HG02610 (cell line): ENCODE data around the gene GPR162.
"Not testable (repeated sequence)": the region's sequence is repeated elsewhere in the genome, so short reads cannot be mapped to it uniquely, and the experiment has no call there.

Experiments
- ATAC-seq: cut with Tn5 transposase; IDR thresholded peaks from one replicate; pipeline ENCODE4 v1.9.1; 2021; ENCODE audit warnings: mild to moderate bottlenecking, moderate library complexity; ENCODE audit not compliant: unreplicated experiment

Gene GPR162

GRCh38 chr12:6852651-6853354 lies 31.2 kb downstream of the GPR162 start:
- ATAC-seq, result no peak

DNA sequence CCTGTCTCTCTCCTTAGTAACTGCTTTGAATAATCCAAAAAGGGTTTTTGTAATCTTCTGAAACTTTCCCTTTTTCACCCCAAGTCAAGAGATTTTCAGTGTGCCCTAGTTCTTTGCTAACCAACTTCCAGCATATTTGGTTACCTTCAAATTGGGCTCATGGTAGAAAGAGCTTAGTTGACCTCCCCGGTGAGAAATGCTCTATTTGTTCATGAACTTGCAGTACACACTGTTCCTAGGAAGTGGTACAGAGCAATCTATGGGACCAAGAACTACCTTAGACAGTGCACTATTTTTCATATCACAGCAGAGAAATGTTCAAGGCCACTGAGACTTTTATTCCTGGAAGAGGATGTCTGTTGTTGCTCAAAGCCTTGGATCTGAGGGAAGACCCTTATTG lies 32.0 kb downstream of the GPR162 start:
- ATAC-seq, result no peak

- no peak for ATAC-seq
Observed at GRCh38 chr12:6854036-6854435, 32.4 kb downstream of the GPR162 start.

- no peak for ATAC-seq
Observed at GRCh38 chr12:6855322-6855721, 33.7 kb downstream of the GPR162 start.

GRCh38 chr12:6858799-6859198 lies 37.2 kb downstream of the GPR162 start:
- no peak for ATAC-seq

- no peak for ATAC-seq
Observed at GRCh38 chr12:6860116-6860515, 38.5 kb downstream of the GPR162 start.

GRCh38 chr12:6860942-6861341 lies 39.3 kb downstream of the GPR162 start:
- ATAC-seq, result no peak

DNA sequence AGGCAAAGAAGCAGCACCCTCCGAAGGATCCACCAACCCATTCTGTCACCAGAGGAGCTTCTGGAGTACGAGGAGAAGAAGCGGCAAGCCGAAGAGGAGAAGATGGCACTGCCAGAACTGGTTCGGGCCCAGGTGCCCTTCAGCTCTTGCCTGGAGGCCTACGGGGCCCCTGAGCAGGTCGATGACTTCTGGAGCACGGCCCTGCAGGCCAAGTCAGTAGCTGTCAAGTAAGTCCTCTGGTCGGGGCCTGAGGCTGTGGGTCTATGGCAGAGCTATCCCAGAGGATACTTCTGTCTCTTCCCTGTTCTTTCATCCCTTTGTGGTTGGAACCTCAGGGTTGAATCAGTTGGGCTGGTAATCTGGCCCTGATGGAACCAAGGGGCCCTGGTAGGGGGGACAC lies 39.8 kb downstream of the GPR162 start:
- no peak for ATAC-seq

- no peak for ATAC-seq
Observed at GRCh38 chr12:6863033-6863432, 41.4 kb downstream of the GPR162 start.

DNA sequence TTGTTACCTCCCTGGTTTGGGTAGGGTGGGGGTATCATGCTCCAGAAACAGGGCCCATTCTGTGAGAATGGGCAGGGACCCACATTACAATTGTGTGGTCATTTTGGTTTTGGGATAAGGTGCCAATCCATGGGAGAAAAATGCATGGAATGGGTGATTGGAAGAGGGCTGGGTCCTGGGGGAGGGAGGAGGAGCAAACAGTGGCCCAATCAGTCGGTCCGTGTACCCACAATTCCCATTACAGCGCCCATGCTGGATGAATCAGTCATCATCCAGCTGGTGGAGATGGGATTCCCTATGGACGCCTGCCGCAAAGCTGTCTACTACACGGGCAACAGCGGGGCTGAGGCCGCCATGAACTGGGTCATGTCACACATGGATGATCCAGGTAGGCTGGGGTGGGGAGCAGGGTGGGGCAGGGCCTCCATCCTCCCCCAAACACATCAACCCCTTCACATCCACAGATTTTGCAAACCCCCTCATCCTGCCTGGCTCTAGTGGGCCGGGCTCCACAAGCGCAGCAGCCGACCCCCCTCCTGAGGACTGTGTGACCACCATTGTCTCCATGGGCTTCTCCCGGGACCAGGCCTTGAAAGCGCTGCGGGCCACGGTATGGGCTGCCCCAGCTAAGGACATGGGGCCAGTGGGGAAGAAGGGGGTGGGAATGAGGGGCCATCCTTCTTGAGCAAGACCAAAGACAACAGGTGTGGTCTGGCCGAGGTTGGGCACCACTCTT lies 42.1 kb downstream of the GPR162 start:
- no peak for ATAC-seq

- not testable (repeated sequence) for ATAC-seq
Observed at GRCh38 chr12:6865307-6865706, 43.7 kb downstream of the GPR162 start.

DNA sequence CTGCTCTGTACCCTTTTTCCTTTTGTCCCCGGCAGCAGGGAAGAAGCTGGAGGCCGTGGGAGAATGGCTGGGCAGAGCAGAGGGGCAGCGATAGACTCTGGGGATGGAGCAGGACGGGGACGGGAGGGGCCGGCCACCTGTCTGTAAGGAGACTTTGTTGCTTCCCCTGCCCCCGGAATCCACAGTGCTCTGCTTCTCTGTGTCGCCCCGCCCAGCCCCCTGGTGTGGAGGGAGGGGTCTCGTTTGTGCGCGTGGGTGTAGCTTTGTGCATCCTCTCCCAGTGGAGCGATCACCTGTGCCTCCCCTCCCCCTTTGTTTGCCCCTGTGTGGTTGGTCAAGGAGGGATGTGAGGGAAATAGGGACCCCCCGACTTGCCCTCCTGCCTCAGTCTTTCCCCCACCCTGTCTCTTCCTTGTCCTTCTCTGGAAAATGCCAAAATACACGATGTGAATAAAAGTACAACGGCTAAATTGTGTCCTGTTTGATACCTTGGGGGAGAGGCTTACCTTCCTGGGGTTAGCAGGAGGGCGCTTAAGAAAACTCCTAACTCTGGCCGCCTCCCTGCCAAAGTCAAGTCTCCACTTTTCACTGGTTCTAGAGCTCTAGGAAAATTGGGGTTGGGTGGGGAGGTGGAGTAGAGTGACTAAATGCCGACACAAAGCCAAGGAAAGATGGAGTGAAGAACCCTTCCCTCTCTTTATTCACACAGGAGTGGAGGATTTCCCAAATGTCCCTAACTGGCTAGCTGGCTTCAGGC lies 44.7 kb downstream of the GPR162 start:
- no peak for ATAC-seq

DNA sequence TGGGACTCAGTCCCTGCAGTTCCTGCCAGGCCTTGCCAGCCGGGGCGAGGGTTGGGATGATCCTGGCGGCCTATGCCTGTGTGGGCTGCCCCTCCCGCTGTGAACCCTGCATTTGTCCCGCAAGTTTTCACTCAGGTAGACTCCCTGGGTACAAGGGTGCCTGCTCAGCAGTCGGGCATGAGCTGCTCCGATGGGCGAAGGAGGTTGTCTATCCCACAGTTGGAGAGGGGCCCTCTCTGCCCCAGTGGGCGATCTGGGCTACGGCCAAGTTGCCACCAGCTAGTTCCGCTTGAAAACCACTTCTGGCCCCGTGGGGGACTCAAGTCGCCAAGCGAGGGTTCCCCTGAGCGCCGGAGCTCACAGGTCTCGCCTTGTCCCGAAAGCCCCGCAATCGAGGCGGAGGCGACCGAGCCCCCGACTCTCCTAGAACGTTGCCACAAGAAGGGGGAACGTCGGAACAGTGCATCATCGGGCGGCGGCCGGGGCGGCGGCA lies 45.3 kb downstream of the GPR162 start:
- ATAC-seq, result peak; percentile 8

DNA sequence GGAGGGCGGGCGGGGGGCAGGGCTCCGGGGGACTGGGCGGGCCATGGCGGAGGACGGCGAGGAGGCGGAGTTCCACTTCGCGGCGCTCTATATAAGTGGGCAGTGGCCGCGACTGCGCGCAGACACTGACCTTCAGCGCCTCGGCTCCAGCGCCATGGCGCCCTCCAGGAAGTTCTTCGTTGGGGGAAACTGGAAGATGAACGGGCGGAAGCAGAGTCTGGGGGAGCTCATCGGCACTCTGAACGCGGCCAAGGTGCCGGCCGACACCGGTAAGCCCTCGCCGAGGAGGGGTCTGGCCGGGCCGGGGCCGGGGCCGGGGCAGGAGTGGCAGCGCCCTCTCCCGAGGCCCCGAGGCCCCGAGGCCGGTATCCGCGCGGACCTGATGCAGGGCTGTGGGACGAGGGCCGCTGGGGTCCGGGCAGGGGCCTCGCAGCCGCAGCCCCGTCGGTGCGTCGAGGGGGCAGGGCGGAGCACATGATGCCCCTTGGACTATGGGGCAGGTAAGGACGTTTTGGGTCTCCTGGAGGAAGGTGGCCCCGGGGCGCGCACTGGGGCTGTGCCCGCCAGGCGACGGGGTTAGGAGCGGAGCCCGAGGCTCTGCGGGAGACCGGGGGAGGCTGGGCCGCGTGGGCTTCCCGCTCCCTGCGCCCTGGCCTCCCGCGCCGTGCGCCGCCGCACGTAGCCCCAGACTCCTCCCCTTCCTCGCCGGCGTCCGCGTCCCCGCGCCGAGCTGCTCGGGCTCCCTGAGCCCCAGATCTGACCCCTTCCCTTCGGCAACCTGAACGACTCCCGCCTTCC lies 46.0 kb downstream of the GPR162 start, which contains the start of gene TPI1:
Gene TPI1 (plus strand): TSS at position 119 of the 798 bp plus-strand sequence. CDS start 36 bp downstream, at position 155.
- ATAC-seq, result peak; percentile 47

GRCh38 chr12:6868211-6869048 lies 46.8 kb downstream of the GPR162 start:
- ATAC-seq, result no peak

- ATAC-seq, result no peak
Observed at GRCh38 chr12:6869049-6870021, 47.7 kb downstream of the GPR162 start.

GRCh38 chr12:6870304-6870703 lies 48.7 kb downstream of the GPR162 start:
- not testable (repeated sequence) for ATAC-seq
